ENCODE results near the gene FMN2.

DNA sequence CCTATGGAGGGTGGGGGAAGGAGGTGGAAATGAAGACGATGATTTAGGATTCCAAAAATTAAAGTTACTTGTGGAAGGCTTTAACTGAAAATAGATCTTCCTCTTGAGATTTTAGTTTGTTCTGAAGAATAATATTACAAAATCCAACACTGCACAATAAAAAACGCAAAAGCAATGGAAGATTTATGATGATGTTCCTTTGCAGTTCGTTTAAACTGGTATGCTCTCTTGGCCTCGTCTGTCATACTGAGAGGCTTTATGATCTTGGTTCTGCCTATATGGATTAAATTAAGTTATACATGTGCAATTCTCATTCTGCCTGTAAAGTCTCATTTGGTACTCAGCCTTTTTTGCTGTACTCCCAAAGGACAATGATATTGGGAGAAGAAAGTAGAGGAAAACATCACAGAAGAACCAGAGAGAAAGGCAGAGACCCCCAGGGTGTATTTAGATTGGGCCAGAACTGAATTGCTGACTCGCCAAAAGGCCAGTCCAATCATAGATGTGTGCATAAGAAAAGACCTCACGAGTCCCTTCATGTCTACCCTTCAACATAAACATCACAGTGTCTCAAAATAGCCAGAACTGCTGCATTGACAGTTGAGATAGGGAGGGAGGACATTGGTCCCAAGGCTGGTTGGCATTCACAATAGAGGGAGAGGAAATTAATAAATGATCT lies 331.7 kb downstream of the FMN2 start:
- TF ChIP-seq, protein P1, sequence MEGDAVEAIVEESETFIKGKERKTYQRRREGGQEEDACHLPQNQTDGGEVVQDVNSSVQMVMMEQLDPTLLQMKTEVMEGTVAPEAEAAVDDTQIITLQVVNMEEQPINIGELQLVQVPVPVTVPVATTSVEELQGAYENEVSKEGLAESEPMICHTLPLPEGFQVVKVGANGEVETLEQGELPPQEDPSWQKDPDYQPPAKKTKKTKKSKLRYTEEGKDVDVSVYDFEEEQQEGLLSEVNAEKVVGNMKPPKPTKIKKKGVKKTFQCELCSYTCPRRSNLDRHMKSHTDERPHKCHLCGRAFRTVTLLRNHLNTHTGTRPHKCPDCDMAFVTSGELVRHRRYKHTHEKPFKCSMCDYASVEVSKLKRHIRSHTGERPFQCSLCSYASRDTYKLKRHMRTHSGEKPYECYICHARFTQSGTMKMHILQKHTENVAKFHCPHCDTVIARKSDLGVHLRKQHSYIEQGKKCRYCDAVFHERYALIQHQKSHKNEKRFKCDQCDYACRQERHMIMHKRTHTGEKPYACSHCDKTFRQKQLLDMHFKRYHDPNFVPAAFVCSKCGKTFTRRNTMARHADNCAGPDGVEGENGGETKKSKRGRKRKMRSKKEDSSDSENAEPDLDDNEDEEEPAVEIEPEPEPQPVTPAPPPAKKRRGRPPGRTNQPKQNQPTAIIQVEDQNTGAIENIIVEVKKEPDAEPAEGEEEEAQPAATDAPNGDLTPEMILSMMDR (conservative IDR thresholded peaks at IDR 0.05), result no peak
- TF ChIP-seq EZH2 (IDR thresholded peaks at IDR 0.05; ENCODE audit: low read depth), result no peak
